ENCODE data around the gene CTTN.

- no peak for TF ChIP-seq CTCF (IDR thresholded peaks at IDR 0.05)
- TF ChIP-seq POLR2A (IDR thresholded peaks at IDR 0.05), result no peak
These were observed 45.0 kb upstream of the CTTN start for GRCh38 chr11:70353329-70353728.

Measured in testis (tissue), 2 donors.